ENCODE data around the gene MUS81.
A peak's percentile ranks its signal among the peaks of the same experiment; 100 is the strongest.
"Not testable (repeated sequence)": the region's sequence is repeated elsewhere in the genome, so short reads cannot be mapped to it uniquely, and the experiment has no call there.

The MUS81 gene

DNA sequence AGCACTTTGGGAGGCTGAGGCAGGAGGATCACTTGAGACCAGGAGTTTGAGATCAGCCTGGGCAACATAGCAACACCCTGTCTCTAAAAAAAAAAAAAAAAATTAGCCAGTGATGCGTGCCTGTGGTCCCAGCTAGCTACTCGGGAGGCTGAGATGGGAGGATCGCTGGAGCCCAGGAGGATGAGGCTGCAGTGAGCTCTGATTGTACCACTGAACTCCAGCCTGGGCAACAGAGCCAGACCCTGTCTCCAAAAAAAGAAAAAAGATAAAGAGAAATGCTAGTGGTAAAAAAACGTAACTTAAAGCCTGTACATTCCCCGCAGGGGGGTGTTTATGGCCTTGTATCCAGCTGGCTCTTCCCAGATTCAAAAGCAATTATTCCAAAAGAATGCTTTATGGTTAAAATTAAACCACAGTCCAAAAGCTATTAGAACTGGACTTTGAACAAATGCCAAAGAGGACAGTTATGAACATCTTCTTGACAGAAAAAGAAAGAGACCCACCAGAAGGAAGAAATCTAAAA, 42.9 kb upstream of the MUS81 start:
- TF ChIP-seq, protein P1, sequence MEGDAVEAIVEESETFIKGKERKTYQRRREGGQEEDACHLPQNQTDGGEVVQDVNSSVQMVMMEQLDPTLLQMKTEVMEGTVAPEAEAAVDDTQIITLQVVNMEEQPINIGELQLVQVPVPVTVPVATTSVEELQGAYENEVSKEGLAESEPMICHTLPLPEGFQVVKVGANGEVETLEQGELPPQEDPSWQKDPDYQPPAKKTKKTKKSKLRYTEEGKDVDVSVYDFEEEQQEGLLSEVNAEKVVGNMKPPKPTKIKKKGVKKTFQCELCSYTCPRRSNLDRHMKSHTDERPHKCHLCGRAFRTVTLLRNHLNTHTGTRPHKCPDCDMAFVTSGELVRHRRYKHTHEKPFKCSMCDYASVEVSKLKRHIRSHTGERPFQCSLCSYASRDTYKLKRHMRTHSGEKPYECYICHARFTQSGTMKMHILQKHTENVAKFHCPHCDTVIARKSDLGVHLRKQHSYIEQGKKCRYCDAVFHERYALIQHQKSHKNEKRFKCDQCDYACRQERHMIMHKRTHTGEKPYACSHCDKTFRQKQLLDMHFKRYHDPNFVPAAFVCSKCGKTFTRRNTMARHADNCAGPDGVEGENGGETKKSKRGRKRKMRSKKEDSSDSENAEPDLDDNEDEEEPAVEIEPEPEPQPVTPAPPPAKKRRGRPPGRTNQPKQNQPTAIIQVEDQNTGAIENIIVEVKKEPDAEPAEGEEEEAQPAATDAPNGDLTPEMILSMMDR (IDR thresholded peaks at IDR 0.05; ENCODE audit: low read depth, low read length), result no peak
- H3K4me3 ChIP-seq (replicated peaks in 1 of 2; ENCODE audit: low read depth in 2 of 2, low read length in 2 of 2), result peak overlapping the region; percentile 51 to 68
- peak in 1 of 2 donors; percentile 16 for DNase-seq (ENCODE audit: low read depth in 2 of 2)

DNA sequence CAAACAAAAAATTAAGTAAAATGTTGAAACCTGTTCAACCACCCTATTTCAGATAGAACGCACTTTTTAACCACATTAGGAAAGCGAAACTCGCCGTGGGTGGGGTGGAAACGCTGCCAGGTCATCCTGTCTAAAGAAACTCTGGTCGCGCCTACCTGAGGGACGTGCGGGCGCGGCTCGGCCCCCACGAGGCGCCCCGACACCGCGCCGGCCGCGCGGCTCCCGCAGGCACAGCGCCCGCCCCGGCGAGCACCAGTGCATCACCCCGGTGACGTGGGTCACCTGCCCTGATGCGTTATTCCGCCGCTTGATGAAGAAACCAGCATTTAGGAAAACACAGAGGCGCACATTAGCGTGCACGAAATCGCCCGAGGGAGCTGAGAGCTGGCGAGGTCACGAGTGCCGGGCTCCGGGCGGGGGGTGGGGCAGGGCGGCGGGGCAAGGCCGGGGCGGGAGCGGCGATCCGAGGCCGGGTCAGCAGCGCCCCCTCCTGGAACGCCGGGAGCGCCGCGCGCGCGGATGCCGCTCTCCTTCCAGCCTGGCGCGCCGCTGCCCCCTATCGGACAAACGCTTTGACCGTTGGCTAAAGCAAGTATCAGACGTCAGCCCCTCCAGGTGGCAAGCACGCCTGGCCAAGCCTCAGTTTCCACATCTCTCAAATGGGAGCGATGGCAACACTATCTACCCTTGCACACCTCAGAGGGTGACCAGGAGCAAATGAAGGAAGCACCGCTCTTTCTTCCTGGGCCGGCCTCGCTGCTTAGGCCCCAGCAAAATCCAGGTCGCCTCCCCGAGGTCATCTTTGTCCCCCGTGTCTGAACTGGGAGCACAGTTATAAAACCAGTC, 42.2 kb upstream of the MUS81 start:
- DNase-seq (ENCODE audit: low read depth in 2 of 2), result peak; percentile 88 to 92
- H3K4me3 ChIP-seq (replicated peaks in 1 of 2; ENCODE audit: low read depth in 2 of 2, low read length in 2 of 2), result peak overlapping the region; percentile 51 to 68
- TF ChIP-seq, protein P1 (IDR thresholded peaks at IDR 0.05; ENCODE audit: low read depth, low read length), result peak; percentile 89

DNA sequence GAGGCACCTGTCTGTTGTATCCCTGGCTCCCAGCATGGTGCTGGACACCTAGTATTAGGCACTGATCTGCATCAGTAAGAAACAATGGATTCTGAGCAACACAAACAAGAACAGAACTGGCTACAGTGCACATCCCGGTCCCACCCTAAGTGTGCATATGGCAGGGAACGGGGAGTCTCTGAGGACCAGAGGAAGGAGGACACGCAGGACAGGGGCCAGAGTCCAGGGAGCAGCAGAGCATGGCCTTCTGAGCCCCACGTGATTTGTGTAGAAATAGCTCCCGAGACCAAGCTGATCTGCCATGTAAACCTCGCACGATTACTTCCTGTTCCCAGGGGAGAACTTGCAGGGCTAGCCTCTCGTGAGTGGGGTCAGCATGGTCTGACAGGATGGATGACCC, 39.1 kb upstream of the MUS81 start:
- DNase-seq (ENCODE audit: low read depth in 2 of 2), result no peak
- TF ChIP-seq, protein P1 (IDR thresholded peaks at IDR 0.05; ENCODE audit: low read depth, low read length), result no peak
- no peak overlapping the region for H3K4me3 ChIP-seq (replicated peaks in 1 of 2; ENCODE audit: low read depth in 2 of 2, low read length in 2 of 2)

DNA sequence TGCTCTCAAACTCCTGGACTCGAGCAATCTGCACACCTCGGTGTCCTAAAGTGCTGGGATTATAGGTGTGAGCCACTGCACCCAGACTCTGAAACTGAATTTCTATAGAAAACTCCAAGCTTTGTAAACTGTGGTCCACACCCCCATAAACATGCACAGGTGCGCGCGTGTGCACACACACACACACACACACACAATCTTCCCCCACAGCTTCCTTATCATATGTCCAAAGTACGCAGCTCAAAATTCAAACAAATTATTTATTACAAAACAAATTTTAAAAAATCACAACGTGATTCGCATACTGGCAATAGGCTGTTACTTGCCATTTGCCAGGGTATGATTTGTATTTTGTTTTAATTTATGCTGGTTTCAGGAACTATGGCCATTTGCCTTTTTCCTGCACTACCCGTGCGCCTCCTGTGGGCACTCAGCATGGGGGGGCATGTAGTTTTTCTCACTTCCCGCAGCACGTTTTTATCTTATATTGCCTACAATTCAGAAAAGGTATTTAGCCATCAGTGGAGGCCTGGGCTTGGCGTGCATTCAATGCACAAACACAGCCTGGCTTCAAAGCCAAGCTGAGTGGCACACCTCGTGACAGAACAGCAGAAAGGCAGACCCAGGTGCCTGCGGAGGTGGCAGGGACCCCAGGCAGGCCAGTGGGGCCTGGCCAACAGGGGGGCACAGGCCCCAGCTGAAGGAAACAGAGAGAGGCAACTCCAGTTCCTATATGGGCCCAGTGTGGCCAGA, 37.3 kb upstream of the MUS81 start:
- TF ChIP-seq, protein P1 (IDR thresholded peaks at IDR 0.05; ENCODE audit: low read depth, low read length), result no peak
- no peak overlapping the region for H3K4me3 ChIP-seq (replicated peaks in 1 of 2; ENCODE audit: low read depth in 2 of 2, low read length in 2 of 2)
- no peak for DNase-seq (ENCODE audit: low read depth in 2 of 2)

DNA sequence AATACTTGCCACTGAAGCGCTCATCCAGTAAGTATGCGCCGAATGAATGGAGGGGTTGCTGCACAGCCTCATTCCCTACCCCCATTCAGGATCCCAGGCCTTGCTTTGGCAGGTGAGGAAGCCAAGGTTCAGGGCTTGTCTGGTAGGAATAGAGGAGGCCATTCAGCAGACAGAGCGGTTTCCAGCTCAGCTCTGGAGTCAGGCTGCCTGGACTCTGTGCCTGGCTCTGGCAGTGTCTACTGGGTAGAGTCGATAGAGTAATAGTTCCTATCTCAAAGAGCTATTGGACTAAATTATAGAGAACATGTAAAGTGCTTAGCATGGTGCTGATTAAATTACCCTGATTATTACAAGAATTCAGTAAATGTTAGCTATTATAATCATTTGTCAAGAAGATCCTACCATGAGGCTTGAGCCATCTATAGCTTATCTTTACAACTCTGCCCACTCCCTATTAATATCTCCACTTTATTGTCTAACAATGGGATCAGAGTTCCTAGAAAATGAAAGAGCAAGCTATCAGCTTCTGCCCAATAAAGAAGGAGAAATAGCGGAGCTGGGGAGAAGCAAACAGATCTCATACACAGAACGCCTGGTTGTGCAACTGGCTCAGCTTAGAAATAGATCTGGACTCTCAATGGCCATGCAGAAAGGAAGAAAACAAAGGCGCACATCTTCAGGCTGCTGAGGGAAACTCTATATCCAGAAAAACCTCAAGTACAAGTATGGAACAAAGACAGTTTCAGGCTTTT, 33.1 kb upstream of the MUS81 start:
- H3K4me3 ChIP-seq (replicated peaks in 1 of 2; ENCODE audit: low read depth in 2 of 2, low read length in 2 of 2), result no peak overlapping the region
- TF ChIP-seq, protein P1 (IDR thresholded peaks at IDR 0.05; ENCODE audit: low read depth, low read length), result no peak
- DNase-seq (ENCODE audit: low read depth in 2 of 2), result no peak

DNA sequence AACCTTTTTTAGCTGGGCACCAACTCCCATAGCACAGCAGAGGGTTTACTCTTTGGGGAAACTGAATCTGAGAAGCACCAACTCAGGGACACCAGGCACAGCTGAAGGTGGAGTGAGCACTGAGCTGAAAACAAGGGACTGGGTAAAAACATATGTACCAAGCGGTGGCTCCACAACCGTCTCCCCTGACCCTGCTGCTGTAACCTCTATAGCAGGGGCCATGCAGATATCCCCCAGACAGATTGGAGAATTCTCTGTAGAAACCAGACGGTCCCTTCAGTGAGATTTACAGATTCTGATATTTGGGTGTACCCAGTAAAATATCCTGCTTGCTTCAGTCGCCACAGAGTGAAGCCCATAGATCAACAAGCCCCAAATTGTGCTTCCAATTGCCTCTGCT, 30.8 kb upstream of the MUS81 start:
- DNase-seq (ENCODE audit: low read depth in 2 of 2), result no peak
- TF ChIP-seq, protein P1 (IDR thresholded peaks at IDR 0.05; ENCODE audit: low read depth, low read length), result no peak
- H3K4me3 ChIP-seq (replicated peaks in 1 of 2; ENCODE audit: low read depth in 2 of 2, low read length in 2 of 2), result no peak overlapping the region

DNA sequence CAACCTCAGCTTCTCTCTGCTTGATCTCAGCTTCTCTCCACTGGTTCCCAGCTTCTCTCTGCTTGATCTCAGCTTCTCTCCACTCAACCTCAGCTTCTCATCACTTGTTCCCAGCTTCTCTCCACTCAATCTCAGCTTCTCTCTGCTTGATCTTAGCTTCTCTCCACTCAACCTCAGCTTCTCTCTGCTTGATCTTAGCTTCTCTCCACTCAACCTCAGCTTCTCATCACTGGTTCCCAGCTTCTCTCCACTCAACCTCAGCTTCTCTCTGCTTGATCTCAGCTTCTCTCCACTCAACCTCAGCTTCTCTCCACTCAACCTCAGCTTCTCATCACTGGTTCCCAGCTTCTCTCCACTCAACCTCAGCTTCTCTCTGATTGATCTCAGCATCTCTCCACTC, 28.0 kb upstream of the MUS81 start:
- not testable (repeated sequence) for H3K4me3 ChIP-seq (replicated peaks in 1 of 2; ENCODE audit: low read depth in 2 of 2, low read length in 2 of 2); DNase-seq (ENCODE audit: low read depth in 2 of 2)

Measured in cardiac fibroblast (primary cell).